ENCODE measurements around the gene NMS. TPM values are rescaled to one million over a fixed set of nuclear protein-coding genes. Genes with fewer than 3 reads are reported as not detected.
"Not testable (repeated sequence)": the region's sequence is repeated elsewhere in the genome, so short reads cannot be mapped to it uniquely, and the experiment has no call there.

NMS gene
- total RNA-seq (2014; rRNA removed; shearing (Covaris generic)), result not detected in 2 replicates

GRCh38 chr2:100470182-100470581, at the start of gene NMS:
NMS (plus strand) TSS chr2:100470482; CDS start chr2:100470489, 7 bp downstream.
- DNase-seq (ENCODE audit: low spot score), result no peak

- DNase-seq (ENCODE audit: low spot score), result no peak
These were observed 47.8 kb upstream of the NMS start for GRCh38 chr2:100422320-100423055.

- no peak for DNase-seq (ENCODE audit: low spot score)
These were observed 46.7 kb upstream of the NMS start for GRCh38 chr2:100423631-100424030.

GRCh38 chr2:100424277-100424875, 45.9 kb upstream of the NMS start:
- DNase-seq (ENCODE audit: low spot score), result no peak

- DNase-seq (ENCODE audit: low spot score), result no peak
These were observed 45.2 kb upstream of the NMS start for GRCh38 chr2:100425107-100425506.

- DNase-seq (ENCODE audit: low spot score), result no peak
These were observed 44.5 kb upstream of the NMS start for GRCh38 chr2:100425573-100426383.

GRCh38 chr2:100426384-100426720, 43.9 kb upstream of the NMS start:
- DNase-seq (ENCODE audit: low spot score), result no peak

- no peak for DNase-seq (ENCODE audit: low spot score)
These were observed 43.2 kb upstream of the NMS start for GRCh38 chr2:100427111-100427510.

- DNase-seq (ENCODE audit: low spot score), result peak; percentile 31
These were observed 42.5 kb upstream of the NMS start for GRCh38 chr2:100427627-100428258.

GRCh38 chr2:100429726-100430125, 40.6 kb upstream of the NMS start:
- no peak for DNase-seq (ENCODE audit: low spot score)

- no peak for DNase-seq (ENCODE audit: low spot score)
These were observed 32.5 kb upstream of the NMS start for GRCh38 chr2:100437751-100438150.

GRCh38 chr2:100446696-100447095, 23.6 kb upstream of the NMS start:
- DNase-seq (ENCODE audit: low spot score), result no peak

- DNase-seq (ENCODE audit: low spot score), result no peak
These were observed 19.2 kb upstream of the NMS start for GRCh38 chr2:100451092-100451491.

GRCh38 chr2:100451734-100452133, 18.5 kb upstream of the NMS start:
- DNase-seq (ENCODE audit: low spot score), result no peak

GRCh38 chr2:100453853-100454252, 16.4 kb upstream of the NMS start:
- no peak for DNase-seq (ENCODE audit: low spot score)

- DNase-seq (ENCODE audit: low spot score), result not testable (repeated sequence)
These were observed 13.9 kb upstream of the NMS start for GRCh38 chr2:100456357-100456756.

GRCh38 chr2:100460904-100461530, 9.3 kb upstream of the NMS start:
- DNase-seq (ENCODE audit: low spot score), result no peak

- DNase-seq (ENCODE audit: low spot score), result peak; percentile 15
These were observed 724 bp downstream of the NMS start for GRCh38 chr2:100470898-100471514.

- no peak for DNase-seq (ENCODE audit: low spot score)
These were observed 6.3 kb downstream of the NMS start for GRCh38 chr2:100476606-100477005.

- no peak for DNase-seq (ENCODE audit: low spot score)
These were observed 12.5 kb downstream of the NMS start for GRCh38 chr2:100482741-100483140.

- no peak for DNase-seq (ENCODE audit: low spot score)
These were observed 13.6 kb downstream of the NMS start for GRCh38 chr2:100483895-100484294.
